Thymus (tissue), 11 donors: ENCODE data around the gene ZCCHC12. TPM values are rescaled to one million over a fixed set of nuclear protein-coding genes. Genes with fewer than 3 reads are reported as not detected.

Experiments
- DNase-seq, 9 donors: peaks; one replicate each; pipeline ENCODE4 v3.0.0-alpha.2; 2013; ENCODE audit warnings: low spot score in 9 of 9, low read depth in 6 of 9, missing footprints in 1 of 9
- H3K27ac ChIP-seq, 2 donors: one replicate each; pipeline ENCODE4 v1.5.1; 2013; ENCODE audit warnings: control low read depth in 1 of 2, low read depth in 1 of 2, low read length in 1 of 2, mild to moderate bottlenecking in 1 of 2, moderate library complexity in 1 of 2
- H3K27me3 ChIP-seq, 2 donors: one replicate each; pipeline ENCODE4 v1.5.1; 2013; ENCODE audit warnings: low read length in 1 of 2; ENCODE audit not compliant: control insufficient read depth in 2 of 2, insufficient read depth in 1 of 2
- H3K36me3 ChIP-seq, 2 donors: one replicate each; pipeline ENCODE4 v1.5.1; 2013; ENCODE audit warnings: low read length in 1 of 2, mild to moderate bottlenecking in 1 of 2, moderate library complexity in 1 of 2; ENCODE audit not compliant: control insufficient read depth in 2 of 2, insufficient read depth in 2 of 2
- H3K4me1 ChIP-seq, 2 donors: one replicate each; pipeline ENCODE4 v1.5.1; 2013; ENCODE audit warnings: low read length in 2 of 2; ENCODE audit not compliant: control insufficient read depth in 2 of 2, insufficient read depth in 2 of 2
- H3K4me3 ChIP-seq, 2 donors: one replicate each; pipeline ENCODE4 v1.5.1; 2013; ENCODE audit warnings: low read length in 2 of 2, control low read depth in 1 of 2, mild to moderate bottlenecking in 1 of 2
- H3K9me3 ChIP-seq, 2 donors: one replicate each; pipeline ENCODE4 v1.5.1; 2013; ENCODE audit warnings: low read length in 1 of 2, mild to moderate bottlenecking in 1 of 2; ENCODE audit not compliant: control insufficient read depth in 2 of 2, insufficient read depth in 1 of 2
- WGBS: extraction: QIAGEN DNeasy Blood & Tissue Kit; methylation state at CpG from one replicate; pipeline ENCODE4 v1.1.7; 2013; 5-methylcytosine and 5-hydroxymethylcytosine counted together
- polyA plus RNA-seq: library from polyadenylated mRNA; stranded (reverse); fragments of 200-250 nt; gene quantifications from one replicate; pipeline ENCODE4 v1.2.3, GENCODE V29; 2013
- total RNA-seq: library from RNA; stranded (reverse); fragments of 120-200 nt; gene quantifications from one replicate; pipeline ENCODE4 v1.2.4, GENCODE V29; 2013
- donor health status: healthy.

The ZCCHC12 gene
- total and polyA plus RNA-seq, 2 donors, result 0.28 to 4.6 TPM

DNA sequence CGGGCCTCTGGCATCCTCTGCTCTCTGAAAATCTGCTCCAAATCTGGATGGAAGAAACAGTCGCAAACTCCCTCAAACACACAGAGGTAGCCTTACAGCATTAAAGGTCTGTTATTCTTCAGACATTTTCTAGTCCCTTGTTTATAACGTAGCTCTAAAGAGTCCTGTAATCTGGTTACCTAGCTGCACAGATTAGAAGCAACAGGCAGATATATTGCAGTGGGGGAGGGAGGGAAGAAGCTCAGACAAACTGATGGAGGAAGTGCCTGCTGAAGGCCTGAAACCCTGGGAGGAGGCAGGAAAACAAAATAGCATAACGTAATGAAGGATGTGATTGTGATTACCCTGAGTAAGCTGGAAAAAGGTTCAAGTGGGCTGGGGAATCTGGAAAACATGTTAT lies 39.4 kb downstream of the ZCCHC12 start:
- no peaks in the 10 kb centered on the region for H3K9me3 ChIP-seq
- H3K36me3 ChIP-seq, result no peaks in the 10 kb centered on the region
- H3K27ac ChIP-seq, result no peak overlapping the region
- no peak for DNase-seq
- WGBS, result 87% methylated on average over 4 of the region's 4 CpGs
- H3K4me1 ChIP-seq, result no peaks in the 10 kb centered on the region
- no peak overlapping the region for H3K4me3 ChIP-seq
- no peaks in the 10 kb centered on the region for H3K27me3 ChIP-seq

GRCh38 chrX:118864063-118864635 lies 40.5 kb downstream of the ZCCHC12 start:
- Histone ChIP-seq H3K4me1 (no peaks in the 10 kb centered on the region), H3K27ac (no peak overlapping the region), H3K36me3 (no peaks in the 10 kb centered on the region), H3K9me3 (no peaks in the 10 kb centered on the region), H3K27me3 (no peaks in the 10 kb centered on the region), H3K4me3 (no peak overlapping the region)
- DNase-seq, result no peak
- 96% methylated on average over 3 of the region's 3 CpGs for WGBS

DNA sequence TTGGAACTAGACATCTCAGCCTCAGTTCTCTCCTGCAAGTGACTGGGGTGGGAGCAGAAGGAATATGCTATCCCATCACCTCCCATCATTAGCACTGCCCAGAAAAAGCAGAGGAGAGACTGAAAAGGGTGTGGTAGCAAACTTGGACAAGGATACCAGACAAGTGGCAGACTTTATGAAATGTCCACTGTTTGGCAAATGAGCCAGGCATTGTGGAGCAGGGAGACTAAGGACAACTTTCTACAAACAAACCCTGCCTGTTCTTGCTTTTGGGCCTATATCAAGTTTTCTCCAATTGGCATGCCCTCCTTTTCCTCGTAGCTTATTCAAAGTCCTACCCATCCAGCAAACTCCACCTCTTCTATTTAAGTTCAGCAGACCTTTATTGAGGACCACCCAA lies 41.6 kb downstream of the ZCCHC12 start:
- Histone ChIP-seq H3K9me3 (no peaks in the 10 kb centered on the region), H3K27ac (no peak overlapping the region), H3K36me3 (no peaks in the 10 kb centered on the region), H3K27me3 (no peaks in the 10 kb centered on the region), H3K4me1 (no peaks in the 10 kb centered on the region), H3K4me3 (no peak overlapping the region)
- WGBS, result 71% methylated on average over 1 of the region's 1 CpG
- DNase-seq, result no peak

- Histone ChIP-seq H3K9me3 (no peaks in the 10 kb centered on the region), H3K27me3 (no peaks in the 10 kb centered on the region), H3K36me3 (no peaks in the 10 kb centered on the region), H3K27ac (no peak overlapping the region), H3K4me1 (no peaks in the 10 kb centered on the region), H3K4me3 (no peak overlapping the region)
- no peak for DNase-seq
- WGBS, result 93% methylated on average over 3 of the region's 3 CpGs
These were observed 43.6 kb downstream of the ZCCHC12 start for GRCh38 chrX:118867251-118867650.

DNA sequence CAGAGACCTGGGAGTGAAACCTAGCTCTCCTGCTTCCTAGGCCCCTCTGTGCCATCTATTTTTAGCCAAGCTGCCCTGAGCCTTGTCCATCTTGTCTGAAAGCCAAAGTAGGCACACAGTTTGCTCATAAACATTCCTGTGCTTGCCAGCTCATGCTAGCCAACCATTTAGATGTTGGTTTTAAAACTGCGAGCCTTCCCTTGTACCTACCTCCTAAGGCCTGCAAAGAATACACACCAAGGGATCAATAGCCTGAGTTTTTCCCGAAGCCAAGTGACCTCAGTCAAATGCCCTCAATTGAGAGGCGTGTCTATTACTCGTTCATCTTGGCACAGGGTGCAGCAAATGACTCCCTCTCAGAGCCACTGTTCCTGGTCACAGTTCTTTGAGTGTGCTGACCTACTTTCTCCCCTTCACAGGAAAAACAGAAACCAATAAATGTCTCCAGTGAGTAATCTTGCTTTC lies 48.5 kb downstream of the ZCCHC12 start:
- no peak for DNase-seq
- WGBS, result 92% methylated on average over 4 of the region's 4 CpGs
- Histone ChIP-seq H3K27me3 (no peaks in the 10 kb centered on the region), H3K4me3 (no peak overlapping the region), H3K36me3 (no peaks in the 10 kb centered on the region), H3K9me3 (no peaks in the 10 kb centered on the region), H3K4me1 (no peaks in the 10 kb centered on the region), H3K27ac (no peak overlapping the region)

Other genes with a start within 250 kb of the ZCCHC12 start
- gene IL13RA1, start 96.2 kb upstream of the ZCCHC12 start, total RNA-seq, result 14.4 TPM
- 38.5 TPM for gene IL13RA1, start 96.2 kb upstream of the ZCCHC12 start, polyA plus RNA-seq
- gene LONRF3, start 150.8 kb downstream of the ZCCHC12 start, total RNA-seq, result 0.19 TPM
- gene LONRF3, start 150.8 kb downstream of the ZCCHC12 start, polyA plus RNA-seq, result 0.25 TPM
- not detected for gene CT47C1, start 249.2 kb downstream of the ZCCHC12 start, total RNA-seq
- not detected for gene CT47C1, start 249.2 kb downstream of the ZCCHC12 start, polyA plus RNA-seq